ENCODE results near the gene MEG3.

DNA sequence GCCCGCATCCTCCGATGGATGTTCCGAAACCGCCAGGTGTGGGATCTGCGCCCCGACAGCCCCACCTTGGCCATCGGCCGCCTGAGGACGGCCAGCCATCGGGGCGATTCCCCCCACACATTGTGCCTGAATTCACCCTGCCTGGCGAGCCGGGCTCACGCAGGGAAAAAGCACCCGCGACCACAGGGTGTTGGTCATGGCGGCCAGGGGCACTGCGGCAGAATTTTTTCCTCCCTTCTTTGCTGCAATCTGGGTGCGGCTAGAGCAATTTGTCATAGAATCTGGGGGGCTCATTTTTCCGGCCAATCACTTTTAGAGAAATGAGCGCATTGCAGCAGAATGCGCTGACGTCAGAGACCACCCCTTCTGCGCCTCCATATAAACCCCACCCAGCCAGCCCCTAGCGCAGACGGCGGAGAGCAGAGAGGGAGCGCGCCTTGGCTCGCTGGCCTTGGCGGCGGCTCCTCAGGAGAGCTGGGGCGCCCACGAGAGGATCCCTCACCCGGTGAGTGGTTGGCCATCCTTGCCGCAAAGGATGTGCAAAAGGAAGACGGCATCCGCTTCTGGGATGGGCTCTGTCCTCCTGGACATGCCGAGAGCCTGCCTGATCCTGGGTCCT is at the start of gene MEG3:
- TF ChIP-seq CTCF (conservative IDR thresholded peaks at IDR 0.05; ENCODE audit: low read depth in 2 of 2) (no peak), NANOG (IDR thresholded peaks at IDR 0.05; ENCODE audit: borderline replicate concordance) (no peak), JUNB (IDR thresholded peaks at IDR 0.05; ENCODE audit: unreplicated experiment) (no peak), EZH2 (IDR thresholded peaks at IDR 0.05; ENCODE audit: low read depth, unreplicated experiment) (no peak), POLR2AphosphoS5 (IDR thresholded peaks at IDR 0.05; ENCODE audit: low read depth) (no peak), CREB1 (CRISPR knock-in tag; IDR thresholded peaks at IDR 0.05; ENCODE audit: low read depth) (no peak)
- TF ChIP-seq, protein P1, sequence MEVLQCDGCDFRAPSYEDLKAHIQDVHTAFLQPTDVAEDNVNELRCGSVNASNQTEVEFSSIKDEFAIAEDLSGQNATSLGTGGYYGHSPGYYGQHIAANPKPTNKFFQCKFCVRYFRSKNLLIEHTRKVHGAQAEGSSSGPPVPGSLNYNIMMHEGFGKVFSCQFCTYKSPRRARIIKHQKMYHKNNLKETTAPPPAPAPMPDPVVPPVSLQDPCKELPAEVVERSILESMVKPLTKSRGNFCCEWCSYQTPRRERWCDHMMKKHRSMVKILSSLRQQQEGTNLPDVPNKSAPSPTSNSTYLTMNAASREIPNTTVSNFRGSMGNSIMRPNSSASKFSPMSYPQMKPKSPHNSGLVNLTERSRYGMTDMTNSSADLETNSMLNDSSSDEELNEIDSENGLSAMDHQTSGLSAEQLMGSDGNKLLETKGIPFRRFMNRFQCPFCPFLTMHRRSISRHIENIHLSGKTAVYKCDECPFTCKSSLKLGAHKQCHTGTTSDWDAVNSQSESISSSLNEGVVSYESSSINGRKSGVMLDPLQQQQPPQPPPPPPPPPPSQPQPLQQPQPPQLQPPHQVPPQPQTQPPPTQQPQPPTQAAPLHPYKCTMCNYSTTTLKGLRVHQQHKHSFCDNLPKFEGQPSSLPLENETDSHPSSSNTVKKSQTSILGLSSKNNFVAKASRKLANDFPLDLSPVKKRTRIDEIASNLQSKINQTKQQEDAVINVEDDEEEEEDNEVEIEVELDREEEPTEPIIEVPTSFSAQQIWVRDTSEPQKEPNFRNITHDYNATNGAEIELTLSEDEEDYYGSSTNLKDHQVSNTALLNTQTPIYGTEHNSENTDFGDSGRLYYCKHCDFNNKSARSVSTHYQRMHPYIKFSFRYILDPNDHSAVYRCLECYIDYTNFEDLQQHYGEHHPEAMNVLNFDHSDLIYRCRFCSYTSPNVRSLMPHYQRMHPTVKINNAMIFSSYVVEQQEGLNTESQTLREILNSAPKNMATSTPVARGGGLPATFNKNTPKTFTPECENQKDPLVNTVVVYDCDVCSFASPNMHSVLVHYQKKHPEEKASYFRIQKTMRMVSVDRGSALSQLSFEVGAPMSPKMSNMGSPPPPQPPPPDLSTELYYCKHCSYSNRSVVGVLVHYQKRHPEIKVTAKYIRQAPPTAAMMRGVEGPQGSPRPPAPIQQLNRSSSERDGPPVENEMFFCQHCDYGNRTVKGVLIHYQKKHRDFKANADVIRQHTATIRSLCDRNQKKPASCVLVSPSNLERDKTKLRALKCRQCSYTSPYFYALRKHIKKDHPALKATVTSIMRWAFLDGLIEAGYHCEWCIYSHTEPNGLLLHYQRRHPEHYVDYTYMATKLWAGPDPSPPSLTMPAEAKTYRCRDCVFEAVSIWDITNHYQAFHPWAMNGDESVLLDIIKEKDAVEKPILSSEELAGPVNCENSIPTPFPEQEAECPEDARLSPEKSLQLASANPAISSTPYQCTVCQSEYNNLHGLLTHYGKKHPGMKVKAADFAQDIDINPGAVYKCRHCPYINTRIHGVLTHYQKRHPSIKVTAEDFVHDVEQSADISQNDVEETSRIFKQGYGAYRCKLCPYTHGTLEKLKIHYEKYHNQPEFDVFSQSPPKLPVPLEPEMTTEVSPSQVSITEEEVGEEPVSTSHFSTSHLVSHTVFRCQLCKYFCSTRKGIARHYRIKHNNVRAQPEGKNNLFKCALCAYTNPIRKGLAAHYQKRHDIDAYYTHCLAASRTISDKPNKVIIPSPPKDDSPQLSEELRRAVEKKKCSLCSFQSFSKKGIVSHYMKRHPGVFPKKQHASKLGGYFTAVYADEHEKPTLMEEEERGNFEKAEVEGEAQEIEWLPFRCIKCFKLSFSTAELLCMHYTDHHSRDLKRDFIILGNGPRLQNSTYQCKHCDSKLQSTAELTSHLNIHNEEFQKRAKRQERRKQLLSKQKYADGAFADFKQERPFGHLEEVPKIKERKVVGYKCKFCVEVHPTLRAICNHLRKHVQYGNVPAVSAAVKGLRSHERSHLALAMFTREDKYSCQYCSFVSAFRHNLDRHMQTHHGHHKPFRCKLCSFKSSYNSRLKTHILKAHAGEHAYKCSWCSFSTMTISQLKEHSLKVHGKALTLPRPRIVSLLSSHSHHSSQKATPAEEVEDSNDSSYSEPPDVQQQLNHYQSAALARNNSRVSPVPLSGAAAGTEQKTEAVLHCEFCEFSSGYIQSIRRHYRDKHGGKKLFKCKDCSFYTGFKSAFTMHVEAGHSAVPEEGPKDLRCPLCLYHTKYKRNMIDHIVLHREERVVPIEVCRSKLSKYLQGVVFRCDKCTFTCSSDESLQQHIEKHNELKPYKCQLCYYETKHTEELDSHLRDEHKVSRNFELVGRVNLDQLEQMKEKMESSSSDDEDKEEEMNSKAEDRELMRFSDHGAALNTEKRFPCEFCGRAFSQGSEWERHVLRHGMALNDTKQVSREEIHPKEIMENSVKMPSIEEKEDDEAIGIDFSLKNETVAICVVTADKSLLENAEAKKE (CRISPR knock-in tag; IDR thresholded peaks at IDR 0.05) = no peak

All from GM23338 (cell line).